Lower lobe of right lung (tissue), 2 donors: Measurements from ENCODE around the gene NTHL1. TPM values are rescaled to one million over a fixed set of nuclear protein-coding genes. Genes with fewer than 3 reads are reported as not detected.

Source experiments
- ATAC-seq, 2 donors: fragments of 200-7000 bp; cut with Tn5 transposase; one replicate each; pipeline ENCODE4 v1.9.1; 2020 to 2022; ENCODE audit warnings: mild to moderate bottlenecking in 2 of 2, moderate library complexity in 2 of 2
- DNase-seq: peaks from one replicate; pipeline ENCODE4 v3.0.0-alpha.2; 2020
- H3K27ac ChIP-seq: fragments of 200-600 bp; one replicate; pipeline ENCODE4 v1.8.0; 2022
- H3K27me3 ChIP-seq: fragments of 200-600 bp; one replicate; pipeline ENCODE4 v1.8.0; 2022; ENCODE audit warnings: low read depth
- H3K36me3 ChIP-seq: fragments of 200-600 bp; one replicate; pipeline ENCODE4 v1.8.0; 2022; ENCODE audit warnings: mild to moderate bottlenecking
- H3K4me1 ChIP-seq: fragments of 200-600 bp; one replicate; pipeline ENCODE4 v1.8.0; 2022
- H3K4me3 ChIP-seq: fragments of 200-600 bp; one replicate; pipeline ENCODE4 v1.8.0; 2022; ENCODE audit warnings: mild to moderate bottlenecking
- H3K9me3 ChIP-seq: fragments of 200-600 bp; one replicate; pipeline ENCODE4 v1.8.0; 2022
- intact Hi-C: fragments of 100-400 bp; cut with DNase I; formaldehyde crosslinking; loops from one replicate; pipeline ENCODE4 v1.11.0; 2022
- total RNA-seq: library from RNA; stranded (reverse); fragmentation: NEBNext Ultra II Directional; extraction: Animal tissue kit (Norgen Biotek cat#: 25700); gene quantifications from one replicate; pipeline ENCODE4 v1.2.1, GENCODE V29; 2021
- TF ChIP-seq, protein P1 (sequence below): fragments of 200-600 bp; IDR thresholded peaks from one replicate; pipeline ENCODE4 v1.8.0; 2022; ENCODE audit warnings: antibody characterized with exemption, mild to moderate bottlenecking
- donor health status: DM: no; HTN: yes; CAD: no; lungs with severe emphysema.

Gene NTHL1
- total RNA-seq, 1 donor from 2014 or later, result 24.3 TPM

DNA sequence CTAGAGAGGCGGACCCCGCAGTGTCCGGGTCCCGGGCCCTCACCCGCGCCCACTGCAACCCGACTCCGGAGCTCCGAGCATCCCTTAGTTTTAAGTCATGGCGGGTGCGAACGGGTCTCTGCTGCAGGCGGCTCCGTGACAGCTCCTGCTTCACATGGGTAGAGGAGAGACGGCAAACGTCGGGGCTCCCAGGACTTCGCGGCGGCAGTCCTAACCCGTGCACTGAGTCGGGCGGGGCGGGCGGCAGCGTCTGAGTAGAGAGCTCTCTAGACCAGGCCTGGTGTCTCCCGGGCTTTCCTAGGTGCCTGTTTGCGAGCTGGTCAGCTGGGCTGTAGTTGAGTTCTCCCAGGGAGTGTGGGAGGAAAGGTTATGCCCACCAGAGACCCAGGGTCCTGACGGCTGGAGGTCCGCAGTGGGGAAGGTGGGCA lies 496 bp upstream of the NTHL1 start:
- TF ChIP-seq, protein P1, sequence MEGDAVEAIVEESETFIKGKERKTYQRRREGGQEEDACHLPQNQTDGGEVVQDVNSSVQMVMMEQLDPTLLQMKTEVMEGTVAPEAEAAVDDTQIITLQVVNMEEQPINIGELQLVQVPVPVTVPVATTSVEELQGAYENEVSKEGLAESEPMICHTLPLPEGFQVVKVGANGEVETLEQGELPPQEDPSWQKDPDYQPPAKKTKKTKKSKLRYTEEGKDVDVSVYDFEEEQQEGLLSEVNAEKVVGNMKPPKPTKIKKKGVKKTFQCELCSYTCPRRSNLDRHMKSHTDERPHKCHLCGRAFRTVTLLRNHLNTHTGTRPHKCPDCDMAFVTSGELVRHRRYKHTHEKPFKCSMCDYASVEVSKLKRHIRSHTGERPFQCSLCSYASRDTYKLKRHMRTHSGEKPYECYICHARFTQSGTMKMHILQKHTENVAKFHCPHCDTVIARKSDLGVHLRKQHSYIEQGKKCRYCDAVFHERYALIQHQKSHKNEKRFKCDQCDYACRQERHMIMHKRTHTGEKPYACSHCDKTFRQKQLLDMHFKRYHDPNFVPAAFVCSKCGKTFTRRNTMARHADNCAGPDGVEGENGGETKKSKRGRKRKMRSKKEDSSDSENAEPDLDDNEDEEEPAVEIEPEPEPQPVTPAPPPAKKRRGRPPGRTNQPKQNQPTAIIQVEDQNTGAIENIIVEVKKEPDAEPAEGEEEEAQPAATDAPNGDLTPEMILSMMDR, result no peak
- peaks cover 54% of the 10 kb centered on the region for H3K4me1 ChIP-seq

DNA sequence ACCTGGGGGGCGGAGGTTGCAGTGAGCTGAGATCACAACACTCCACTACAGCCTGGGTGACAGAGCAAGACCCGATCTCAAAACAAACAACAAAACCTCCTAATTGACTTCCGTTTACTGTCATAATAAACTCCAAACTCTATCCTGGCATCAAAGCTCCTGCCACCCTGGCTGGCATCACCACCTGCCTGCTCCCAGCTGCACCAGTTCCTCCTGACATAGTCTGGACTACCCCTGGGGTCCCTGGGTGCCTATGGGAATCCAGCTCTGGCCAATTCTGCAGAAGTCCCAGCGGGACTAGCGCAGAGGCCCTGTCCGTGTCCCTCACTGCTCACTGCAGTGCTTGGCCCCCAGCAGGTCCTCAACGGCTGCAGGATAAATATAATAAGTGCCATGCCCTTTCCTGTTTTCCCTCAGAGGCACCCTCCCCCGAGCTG lies 723 bp downstream of the NTHL1 start:
- peak overlapping the region; percentile 82 for H3K27ac ChIP-seq
- peak overlapping the region; percentile 96 for H3K4me3 ChIP-seq
- ATAC-seq (no peak), DNase-seq (no peak)
- TF ChIP-seq, protein P1, result no peak
- H3K36me3 ChIP-seq, result peaks cover 19% of the 10 kb centered on the region
- peaks cover 64% of the 10 kb centered on the region for H3K4me1 ChIP-seq
- no peaks in the 10 kb centered on the region for H3K9me3 ChIP-seq
- intact Hi-C loops, result no loop called here
- H3K27me3 ChIP-seq, result no peaks in the 10 kb centered on the region

More for the DNA sequence above, 496 bp upstream of the NTHL1 start:
- Histone ChIP-seq H3K4me3 (peak overlapping the region; percentile 96), H3K27ac (peak overlapping the region; percentile 82), H3K27me3 (no peaks in the 10 kb centered on the region), H3K9me3 (no peaks in the 10 kb centered on the region), H3K36me3 (peaks cover 32% of the 10 kb centered on the region)
- ATAC-seq, result peak in 1 of 2 donors; percentile 13
- no peak for DNase-seq
- intact Hi-C loops, result no loop called here

DNA sequence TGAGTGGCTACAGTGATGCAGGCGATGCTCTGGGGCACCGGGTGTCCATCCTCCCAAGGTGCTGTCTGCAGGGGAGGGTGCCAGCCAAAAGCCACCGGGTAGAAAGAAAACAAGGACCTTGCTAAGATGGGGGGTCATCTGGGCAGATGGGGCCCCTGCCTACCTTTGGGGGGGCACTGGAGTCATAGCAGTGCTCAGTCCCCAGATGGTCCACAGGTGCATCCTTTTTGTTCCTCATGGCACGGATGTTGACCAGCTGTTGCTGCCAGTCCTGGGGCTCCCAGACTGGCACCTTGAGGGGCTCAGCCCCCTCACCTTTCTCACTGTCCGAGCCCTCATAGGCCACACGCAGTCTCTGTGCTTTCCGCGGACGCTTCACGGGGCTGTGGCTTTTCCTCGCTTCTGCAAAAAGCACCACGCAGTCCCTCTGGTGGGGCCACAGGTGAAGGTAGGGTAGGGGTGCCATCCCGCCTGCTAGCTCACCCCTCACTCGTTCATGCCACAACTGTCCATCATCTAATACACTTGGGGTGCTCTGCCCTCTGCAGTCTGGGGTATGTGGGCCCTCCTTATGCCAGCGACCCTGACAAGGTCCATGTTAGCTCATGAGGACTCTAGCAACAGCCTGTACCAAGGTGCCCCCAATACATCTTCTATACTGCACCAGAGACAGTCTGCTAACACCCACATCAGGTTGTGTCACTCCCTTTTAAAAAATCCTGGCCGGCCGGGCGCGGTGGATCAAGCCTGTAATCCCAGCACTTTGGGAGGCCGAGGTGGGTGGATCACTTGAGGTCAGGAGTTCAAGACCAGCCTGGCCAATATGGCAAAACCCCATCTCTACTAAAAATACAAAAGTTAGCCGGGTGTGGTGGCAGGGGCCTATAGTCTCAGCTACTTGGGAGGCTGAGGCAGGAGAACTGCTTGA lies 1.4 kb downstream of the NTHL1 start:
- Histone ChIP-seq H3K27ac (peak overlapping the region; percentile 82), H3K36me3 (peaks cover 13% of the 10 kb centered on the region), H3K4me1 (peaks cover 71% of the 10 kb centered on the region), H3K9me3 (no peaks in the 10 kb centered on the region), H3K27me3 (no peaks in the 10 kb centered on the region), H3K4me3 (peak overlapping the region; percentile 96)
- DNase-seq (no peak), ATAC-seq (no peak)
- intact Hi-C loops, result no loop called here
- TF ChIP-seq, protein P1, result no peak

DNA sequence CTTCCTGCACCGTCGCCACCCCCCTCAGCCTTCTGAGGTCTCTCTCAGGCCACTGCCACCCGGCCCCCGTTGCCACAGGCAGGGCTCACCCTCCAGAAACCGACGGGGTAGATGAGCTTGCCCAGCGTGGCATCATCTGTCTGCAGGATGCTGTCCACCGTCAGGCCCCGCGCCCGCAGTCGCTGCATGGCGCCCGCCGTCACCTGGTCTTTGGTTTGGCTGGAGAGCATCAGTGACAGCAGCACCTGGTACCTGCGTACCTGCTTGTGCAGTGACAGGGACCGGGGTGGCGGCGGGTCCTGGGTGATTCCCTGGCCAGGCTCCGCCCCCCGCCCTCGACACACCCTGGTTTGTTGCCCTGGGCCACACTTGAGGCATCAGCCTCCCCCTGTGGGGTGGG lies 3.1 kb downstream of the NTHL1 start:
- no peaks in the 10 kb centered on the region for H3K36me3 ChIP-seq
- H3K4me1 ChIP-seq, result peaks cover 87% of the 10 kb centered on the region
- H3K27ac ChIP-seq, result peak overlapping the region; percentile 80
- DNase-seq, result no peak
- TF ChIP-seq, protein P1, result no peak
- no peaks in the 10 kb centered on the region for H3K27me3 ChIP-seq
- no peak overlapping the region for H3K4me3 ChIP-seq
- no peaks in the 10 kb centered on the region for H3K9me3 ChIP-seq
- ATAC-seq, result no peak
- intact Hi-C loops, result no loop called here

DNA sequence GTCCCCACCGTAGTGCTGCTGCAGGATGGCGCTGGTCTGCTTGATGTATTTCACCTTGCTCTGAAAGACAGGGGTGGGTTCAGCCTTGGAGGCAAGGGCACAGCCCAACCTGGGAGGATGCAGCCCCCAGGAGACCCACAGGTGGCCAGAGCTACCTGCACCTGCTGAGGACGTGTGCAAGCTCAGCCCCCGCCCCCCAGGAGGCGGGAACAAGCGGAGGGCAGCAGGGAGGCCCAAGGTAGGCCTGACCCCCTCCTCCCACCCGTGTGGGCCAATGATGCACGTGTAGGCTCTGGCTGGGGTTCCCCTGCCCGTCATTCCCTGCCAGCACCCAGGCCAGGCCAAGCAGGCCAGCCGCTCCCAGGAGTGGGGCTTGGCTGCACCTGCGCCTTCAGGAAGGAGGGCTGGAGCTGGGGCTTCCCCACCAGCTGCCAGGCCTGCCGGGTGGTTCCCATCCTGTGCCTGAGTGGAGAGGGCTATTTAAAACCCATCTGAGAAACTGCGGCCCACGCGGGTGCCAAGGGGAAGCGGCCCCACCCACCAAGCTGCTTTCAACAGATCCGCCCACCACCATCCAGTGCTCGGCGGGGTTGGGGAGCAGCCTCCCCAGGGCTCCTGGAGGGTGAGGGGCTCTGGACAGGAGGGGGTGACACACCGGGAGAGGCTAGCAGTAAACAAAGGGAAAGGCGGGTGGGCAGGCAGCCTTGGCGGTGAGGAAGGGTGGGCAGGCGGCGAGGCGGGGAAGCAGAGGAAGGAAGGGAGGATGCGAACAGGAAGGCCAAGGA lies 3.8 kb downstream of the NTHL1 start:
- DNase-seq (peak; percentile 84), ATAC-seq (peak; percentile 11 to 24)
- Histone ChIP-seq H3K36me3 (no peaks in the 10 kb centered on the region), H3K4me3 (peak overlapping the region; percentile 39), H3K9me3 (no peaks in the 10 kb centered on the region), H3K27ac (peak overlapping the region; percentile 80), H3K27me3 (no peaks in the 10 kb centered on the region), H3K4me1 (peaks cover 90% of the 10 kb centered on the region)
- intact Hi-C loops, result no loop called here
- TF ChIP-seq, protein P1, result no peak
